ENCODE measurements around the gene MRPL43.

GRCh38 chr10:100995181-100995580, 7.9 kb upstream of the MRPL43 start:
- TF ChIP-seq POLR2AphosphoS5 (IDR thresholded peaks at IDR 0.05), result no peak
- no peak for TF ChIP-seq POLR2A (IDR thresholded peaks at IDR 0.05)
- TF ChIP-seq, protein P1, sequence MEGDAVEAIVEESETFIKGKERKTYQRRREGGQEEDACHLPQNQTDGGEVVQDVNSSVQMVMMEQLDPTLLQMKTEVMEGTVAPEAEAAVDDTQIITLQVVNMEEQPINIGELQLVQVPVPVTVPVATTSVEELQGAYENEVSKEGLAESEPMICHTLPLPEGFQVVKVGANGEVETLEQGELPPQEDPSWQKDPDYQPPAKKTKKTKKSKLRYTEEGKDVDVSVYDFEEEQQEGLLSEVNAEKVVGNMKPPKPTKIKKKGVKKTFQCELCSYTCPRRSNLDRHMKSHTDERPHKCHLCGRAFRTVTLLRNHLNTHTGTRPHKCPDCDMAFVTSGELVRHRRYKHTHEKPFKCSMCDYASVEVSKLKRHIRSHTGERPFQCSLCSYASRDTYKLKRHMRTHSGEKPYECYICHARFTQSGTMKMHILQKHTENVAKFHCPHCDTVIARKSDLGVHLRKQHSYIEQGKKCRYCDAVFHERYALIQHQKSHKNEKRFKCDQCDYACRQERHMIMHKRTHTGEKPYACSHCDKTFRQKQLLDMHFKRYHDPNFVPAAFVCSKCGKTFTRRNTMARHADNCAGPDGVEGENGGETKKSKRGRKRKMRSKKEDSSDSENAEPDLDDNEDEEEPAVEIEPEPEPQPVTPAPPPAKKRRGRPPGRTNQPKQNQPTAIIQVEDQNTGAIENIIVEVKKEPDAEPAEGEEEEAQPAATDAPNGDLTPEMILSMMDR (IDR thresholded peaks at IDR 0.05), result no peak
